SU-DHL-6 (cell line): ENCODE data around the gene CNOT6L.

Experiments used
- EZH2phosphoT487 ChIP-seq: fragments of 200-600 bp; sonication (generic), shearing (Covaris generic); conservative IDR thresholded peaks from 2 replicates; pipeline ENCODE4 v1.6.1; 2018; ENCODE audit warnings: mild to moderate bottlenecking, antibody characterized with exemption, low read length, moderate library complexity, mixed read lengths
- TF ChIP-seq, protein P1 (sequence below): fragments of 200-600 bp; sonication (generic); IDR thresholded peaks from one replicate; pipeline ENCODE4 v1.5.1; 2017; ENCODE audit warnings: antibody characterized with exemption, mild to moderate bottlenecking, low read length, moderate library complexity; ENCODE audit not compliant: insufficient read depth, poor library complexity, severe bottlenecking

DNA sequence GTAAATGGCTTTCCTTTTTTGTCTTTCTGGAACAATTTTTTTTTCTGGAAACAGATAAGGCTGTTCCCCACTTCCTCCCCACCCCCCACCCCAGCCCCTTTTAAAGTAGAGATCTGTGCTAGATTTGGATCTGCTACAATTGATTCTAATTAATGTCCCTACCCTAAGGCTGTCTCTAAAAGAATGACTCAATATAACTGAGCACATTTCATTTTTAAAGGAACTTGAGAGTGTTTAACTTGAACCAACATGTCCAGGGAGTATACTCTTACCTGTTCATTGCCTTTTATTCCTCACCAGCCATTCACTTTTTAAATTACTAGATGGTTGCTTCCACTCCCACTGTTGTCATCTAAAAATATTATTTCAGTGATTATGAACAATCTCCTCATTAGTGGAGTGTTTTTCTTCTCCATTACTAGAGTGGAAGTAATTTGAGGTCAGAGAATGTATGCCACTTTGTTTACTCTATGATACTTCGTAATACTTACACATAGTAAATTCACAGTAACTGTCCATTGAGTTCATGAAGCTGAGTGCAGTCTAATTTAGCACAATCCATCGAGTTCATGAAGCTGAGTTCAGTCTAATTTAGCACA is 14.1 kb upstream of the CNOT6L start:
- TF ChIP-seq, protein P1, sequence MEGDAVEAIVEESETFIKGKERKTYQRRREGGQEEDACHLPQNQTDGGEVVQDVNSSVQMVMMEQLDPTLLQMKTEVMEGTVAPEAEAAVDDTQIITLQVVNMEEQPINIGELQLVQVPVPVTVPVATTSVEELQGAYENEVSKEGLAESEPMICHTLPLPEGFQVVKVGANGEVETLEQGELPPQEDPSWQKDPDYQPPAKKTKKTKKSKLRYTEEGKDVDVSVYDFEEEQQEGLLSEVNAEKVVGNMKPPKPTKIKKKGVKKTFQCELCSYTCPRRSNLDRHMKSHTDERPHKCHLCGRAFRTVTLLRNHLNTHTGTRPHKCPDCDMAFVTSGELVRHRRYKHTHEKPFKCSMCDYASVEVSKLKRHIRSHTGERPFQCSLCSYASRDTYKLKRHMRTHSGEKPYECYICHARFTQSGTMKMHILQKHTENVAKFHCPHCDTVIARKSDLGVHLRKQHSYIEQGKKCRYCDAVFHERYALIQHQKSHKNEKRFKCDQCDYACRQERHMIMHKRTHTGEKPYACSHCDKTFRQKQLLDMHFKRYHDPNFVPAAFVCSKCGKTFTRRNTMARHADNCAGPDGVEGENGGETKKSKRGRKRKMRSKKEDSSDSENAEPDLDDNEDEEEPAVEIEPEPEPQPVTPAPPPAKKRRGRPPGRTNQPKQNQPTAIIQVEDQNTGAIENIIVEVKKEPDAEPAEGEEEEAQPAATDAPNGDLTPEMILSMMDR: no peak
- no peak for TF ChIP-seq EZH2phosphoT487
